DMS153 (cell line): ENCODE results near the gene KRT76.
"Not testable (repeated sequence)": the region's sequence is repeated elsewhere in the genome, so short reads cannot be mapped to it uniquely, and the experiment has no call there.

Source experiments
- DNase-seq: peaks from one replicate; lab custom pipeline; 2025; lab: John Stamatoyannopoulos, UW

Gene KRT76

DNA sequence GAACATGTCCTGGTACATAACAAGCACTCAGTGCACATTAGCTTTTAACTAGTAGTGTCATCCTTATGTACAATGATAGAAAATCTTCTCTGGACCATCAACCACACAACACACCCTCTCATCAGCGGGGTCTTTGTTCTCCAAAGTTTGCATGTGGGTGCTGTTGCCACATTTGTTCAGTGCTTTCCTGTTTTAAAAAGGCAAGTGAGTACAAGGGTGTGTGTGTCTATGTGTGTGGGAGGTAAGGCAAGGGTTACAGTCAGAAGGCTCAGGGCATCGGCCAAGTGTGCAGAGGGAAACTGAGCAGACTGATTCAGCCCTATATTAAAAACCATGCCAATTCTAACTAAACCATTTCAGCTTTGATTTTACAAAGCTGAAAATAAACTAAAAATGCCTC lies 17.9 kb downstream of the KRT76 start:
- no peak for DNase-seq

GRCh38 chr12:52757449-52758176 lies 19.5 kb downstream of the KRT76 start:
- no peak for DNase-seq

GRCh38 chr12:52756281-52756960 lies 20.7 kb downstream of the KRT76 start:
- no peak for DNase-seq

- DNase-seq: no peak
These were observed 21.6 kb downstream of the KRT76 start for GRCh38 chr12:52755533-52755932.

DNA sequence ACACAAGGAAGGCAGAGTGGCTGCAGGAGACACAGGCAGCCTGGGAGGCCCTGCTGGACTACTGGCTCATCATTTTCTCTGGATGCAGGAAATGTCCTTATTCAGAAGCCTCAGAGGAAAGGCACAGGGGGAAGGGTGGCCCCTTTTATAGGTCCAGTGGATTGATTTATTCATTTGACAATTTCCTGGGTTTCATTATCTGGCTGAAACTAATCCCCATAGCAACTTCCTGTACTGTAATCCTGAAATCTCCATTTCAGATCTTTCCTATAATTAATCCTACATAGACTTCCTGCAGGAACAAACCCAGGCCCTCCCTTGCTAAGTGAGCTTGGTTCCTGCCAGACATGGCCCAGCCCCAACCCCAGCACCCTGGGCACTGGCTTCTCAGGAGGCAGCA lies 23.0 kb downstream of the KRT76 start:
- no peak for DNase-seq

DNA sequence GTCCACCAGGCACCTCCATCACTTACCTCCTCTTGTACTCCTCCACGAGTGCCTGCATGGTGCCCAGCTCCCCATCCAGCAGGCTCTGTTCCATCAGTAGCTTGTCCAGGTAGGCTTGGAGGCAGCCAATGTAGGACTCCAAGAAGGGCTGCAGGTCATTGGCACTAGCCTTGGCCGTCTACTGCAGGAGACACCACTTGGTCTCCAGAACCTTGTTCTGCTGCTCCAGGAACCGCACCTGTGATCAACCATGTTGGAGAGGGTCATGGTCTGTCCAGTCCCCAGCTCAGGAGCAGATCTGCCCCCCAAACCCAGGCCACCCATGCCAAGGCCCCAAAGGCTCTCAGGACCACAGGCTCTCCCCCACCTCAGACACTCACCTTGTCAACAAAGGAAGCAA lies 23.9 kb downstream of the KRT76 start:
- DNase-seq: no peak

GRCh38 chr12:52752516-52752915 lies 24.6 kb downstream of the KRT76 start:
- no peak for DNase-seq

- no peak for DNase-seq
These were observed 25.4 kb downstream of the KRT76 start for GRCh38 chr12:52751795-52752194.

GRCh38 chr12:52750532-52750931 lies 26.6 kb downstream of the KRT76 start:
- not testable (repeated sequence) for DNase-seq

DNA sequence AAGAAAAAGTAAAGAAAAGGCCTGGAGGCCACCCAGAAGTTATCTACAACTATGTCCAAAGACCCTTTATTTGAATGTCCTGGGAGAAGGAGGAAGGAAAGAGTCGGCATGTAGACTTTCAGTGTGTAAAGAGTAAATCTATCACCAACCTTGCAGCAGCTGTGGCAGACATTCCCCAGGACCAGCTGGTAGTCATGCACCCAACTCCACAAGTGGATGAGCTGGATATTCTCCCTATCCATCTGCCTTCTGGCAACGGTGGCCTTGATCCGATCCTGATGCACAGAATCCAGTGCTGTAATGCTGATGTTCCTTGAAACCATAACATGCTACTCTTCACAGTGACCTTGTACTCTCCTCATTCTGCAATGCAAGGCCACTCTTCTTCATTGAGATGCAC lies 27.3 kb downstream of the KRT76 start:
- DNase-seq: no peak

DNA sequence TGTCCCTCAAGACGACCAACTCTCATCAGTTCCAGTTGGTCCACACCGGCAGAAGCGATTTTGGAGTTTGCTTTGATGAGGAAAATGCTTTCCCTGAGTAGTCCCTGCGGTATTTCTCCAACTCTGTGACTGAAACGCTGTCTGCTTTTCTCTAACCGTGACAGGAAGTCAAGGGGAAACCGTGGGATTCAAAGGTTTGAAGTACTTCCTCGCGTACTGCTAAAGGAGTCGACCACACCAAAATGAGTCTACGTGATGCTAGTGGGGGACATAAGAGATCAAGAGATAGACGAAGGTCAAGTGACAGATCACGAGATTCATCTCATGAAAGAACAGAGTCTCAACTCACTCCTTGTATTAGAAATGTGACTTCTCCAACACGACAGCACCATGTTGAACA lies 28.6 kb downstream of the KRT76 start:
- DNase-seq: no peak

DNA sequence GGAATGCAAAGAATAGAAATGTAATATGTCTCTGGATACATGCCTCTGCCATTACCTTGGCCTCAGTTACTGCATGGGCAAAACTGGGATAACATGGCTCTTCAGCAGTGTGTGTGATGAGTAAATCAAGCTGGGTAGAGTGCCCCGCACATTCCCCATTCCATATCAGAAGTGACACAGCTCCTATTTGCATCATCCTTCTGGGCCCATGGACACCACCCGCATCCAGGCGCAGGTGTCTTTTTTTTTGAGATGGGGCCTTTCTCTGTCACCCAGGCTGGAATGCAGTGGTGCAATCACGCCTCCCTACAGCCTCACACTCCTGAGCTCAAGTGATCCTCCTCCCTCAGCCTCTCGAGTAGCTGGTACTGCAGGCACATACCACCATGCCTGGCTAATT lies 31.6 kb downstream of the KRT76 start:
- DNase-seq: no peak

- no peak for DNase-seq
These were observed 32.5 kb downstream of the KRT76 start for GRCh38 chr12:52744493-52745156.

GRCh38 chr12:52742822-52743457 lies 34.2 kb downstream of the KRT76 start:
- DNase-seq: no peak

- DNase-seq: no peak
These were observed 35.0 kb downstream of the KRT76 start for GRCh38 chr12:52742196-52742580.

- DNase-seq: no peak
These were observed 35.6 kb downstream of the KRT76 start for GRCh38 chr12:52741375-52742195.

GRCh38 chr12:52740584-52740983 lies 36.6 kb downstream of the KRT76 start:
- DNase-seq: peak; percentile 86

GRCh38 chr12:52739963-52740362 lies 37.2 kb downstream of the KRT76 start:
- DNase-seq: peak; percentile 21

GRCh38 chr12:52735816-52736632 lies 41.1 kb downstream of the KRT76 start:
- no peak for DNase-seq

DNA sequence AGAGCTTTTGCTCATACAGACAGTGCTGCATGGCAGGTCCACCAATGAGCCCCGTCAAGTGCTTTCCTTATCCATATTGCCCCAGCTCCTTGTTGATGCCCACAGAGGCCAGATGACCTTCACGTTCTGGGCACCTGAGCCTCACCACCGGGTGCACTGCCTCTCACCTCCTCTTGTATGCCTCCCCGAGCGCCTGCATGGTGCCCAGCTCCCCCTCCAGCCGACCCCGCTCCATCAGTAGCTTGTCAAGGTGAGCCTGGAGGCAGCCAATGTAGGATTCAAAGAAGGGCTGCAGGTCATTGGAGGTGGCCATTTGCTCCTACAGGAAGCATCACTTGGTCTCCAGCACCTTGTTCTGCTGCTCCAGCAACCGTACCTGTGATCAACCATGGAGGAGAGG lies 42.0 kb downstream of the KRT76 start:
- DNase-seq: no peak

DNA sequence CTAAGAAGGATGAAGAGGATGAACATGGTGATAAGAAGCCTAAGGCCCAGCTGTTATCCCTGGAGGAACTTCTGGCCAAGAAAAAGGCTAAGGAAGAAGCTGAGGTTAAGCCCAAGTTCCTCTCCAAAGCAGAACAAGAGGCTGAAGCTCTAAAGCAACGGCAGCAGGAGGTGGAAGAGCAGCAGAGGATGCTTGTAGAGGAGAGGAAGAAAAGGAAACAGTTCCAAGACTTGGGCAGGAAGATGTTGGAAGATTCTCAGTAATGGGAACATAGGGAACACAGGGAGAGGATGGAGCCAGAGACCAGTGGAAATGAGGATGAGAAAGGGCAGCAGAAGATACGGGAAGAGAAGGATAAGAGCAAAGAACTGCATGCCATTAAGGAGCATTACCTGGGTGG lies 46.4 kb downstream of the KRT76 start:
- no peak for DNase-seq
